ENCODE measurements around the gene PCK2.

GRCh38 chr14:24122416-24122815, 28.3 kb downstream of the PCK2 start:
- TF ChIP-seq CTCF (IDR thresholded peaks at IDR 0.05), result no peak
- no peak for TF ChIP-seq POLR2AphosphoS5 (IDR thresholded peaks at IDR 0.05)
